Natural killer cell (primary cell): ENCODE results near the gene ARFGEF2. TPM values are rescaled to one million over a fixed set of nuclear protein-coding genes. Genes with fewer than 3 reads are reported as not detected.

ENCODE experiments used
- ATAC-seq, 3 donors: fragments of 150-1000 bp in 2 of 3; fragments of 200-7000 bp in 1 of 3; cut with Tn5 transposase; 1 replicate in 1 of 3; 2 replicates in 2 of 3; pipeline ENCODE4 v1.10.0; 2021; ENCODE audit warnings: mild to moderate bottlenecking in 2 of 3, moderate library complexity in 2 of 3
- DNase-seq, 2 donors: peaks; one replicate each; pipeline versions ENCODE4 v3.0.0 to v3.0.0-alpha.2; 2013 to 2021; ENCODE audit warnings: mixed read lengths in 1 of 2
- H3K27ac ChIP-seq: one replicate; pipeline ENCODE4 v1.5.1; 2013; ENCODE audit warnings: mild to moderate bottlenecking, low read length
- H3K27me3 ChIP-seq: one replicate; pipeline ENCODE4 v1.6.1; 2013; ENCODE audit warnings: low read length; ENCODE audit not compliant: control insufficient read depth, insufficient read depth
- H3K36me3 ChIP-seq: one replicate; pipeline ENCODE4 v1.6.1; 2013; ENCODE audit warnings: low read length; ENCODE audit not compliant: control insufficient read depth, insufficient read depth
- H3K4me1 ChIP-seq: one replicate; pipeline ENCODE4 v1.6.1; 2013; ENCODE audit warnings: low read length; ENCODE audit not compliant: control insufficient read depth, insufficient read depth
- H3K4me3 ChIP-seq: one replicate; pipeline ENCODE4 v1.5.1; 2013; ENCODE audit warnings: low read length
- H3K9me3 ChIP-seq: one replicate; pipeline ENCODE4 v1.6.1; 2013; ENCODE audit warnings: low read length; ENCODE audit not compliant: control insufficient read depth, insufficient read depth
- H3K27ac Mint-ChIP-seq, 2 donors: one replicate each; pipeline ENCODE4 v1.8.0; 2022; ENCODE audit warnings: mild to moderate bottlenecking in 2 of 2, mixed read lengths in 2 of 2, moderate library complexity in 1 of 2
- H3K27me3 Mint-ChIP-seq, 2 donors: one replicate each; pipeline ENCODE4 v1.8.0; 2022; ENCODE audit warnings: low read depth in 2 of 2, mixed read lengths in 2 of 2
- H3K36me3 Mint-ChIP-seq: one replicate; pipeline ENCODE4 v1.8.0; 2022; ENCODE audit warnings: mixed read lengths
- H3K4me1 Mint-ChIP-seq, 2 donors: one replicate each; pipeline ENCODE4 v1.8.0; 2022; ENCODE audit warnings: mixed read lengths in 2 of 2
- H3K4me3 Mint-ChIP-seq: one replicate; pipeline ENCODE4 v1.8.0; 2022; ENCODE audit warnings: mild to moderate bottlenecking, moderate library complexity, mixed read lengths
- H3K9me3 Mint-ChIP-seq, 2 donors: one replicate each; pipeline ENCODE4 v1.8.0; 2022; ENCODE audit warnings: mixed read lengths in 2 of 2
- CTCF ChIP-seq: fragments of 200-600 bp; IDR thresholded peaks from one replicate; pipeline ENCODE4 v1.8.0; 2022; ENCODE audit warnings: antibody characterized with exemption
- WGBS: methylation state at CpG from one replicate; pipeline ENCODE4 v1.1.7; 2013; ENCODE audit warnings: missing lambda C conversion rate; ENCODE audit not compliant: insufficient coverage; 5-methylcytosine and 5-hydroxymethylcytosine counted together
- intact Hi-C: fragments of 100-400 bp; cut with micrococcal nuclease; formaldehyde crosslinking; loops from one replicate; pipeline ENCODE4 v1.14.2; 2022
- total RNA-seq, 4 donors: library from RNA; stranded (reverse); fragments of 120-200 nt in 1 of 4; gene quantifications; one replicate each; pipeline versions ENCODE4 v1.2.3 to v1.2.4, GENCODE V29; 2013 to 2022

ARFGEF2 gene
- total RNA-seq, 3 donors from 2014 or later (not counting 1 experiment from before 2014, with no cell fraction given), result 22.7 to 26.9 (median 26.9) TPM

- H3K27ac Mint-ChIP-seq, result no peak overlapping the region
- H3K9me3 ChIP-seq, result no peaks in the 10 kb centered on the region
- H3K36me3 ChIP-seq, result peaks cover 50% of the 10 kb centered on the region
- intact Hi-C loops, result no loop called here
- H3K9me3 Mint-ChIP-seq, result no peaks in the 10 kb centered on the region
- no peaks in the 10 kb centered on the region for H3K27me3 ChIP-seq
- no peak for ATAC-seq
- H3K4me3 Mint-ChIP-seq, result no peak overlapping the region
- TF ChIP-seq CTCF, result no peak
- no peak overlapping the region for H3K4me3 ChIP-seq
- DNase-seq, result no peak
- H3K27ac ChIP-seq, result no peak overlapping the region
- H3K27me3 Mint-ChIP-seq, result no peaks in the 10 kb centered on the region
- no peaks in the 10 kb centered on the region for H3K4me1 Mint-ChIP-seq
- WGBS, result 98% methylated on average over 3 of the region's 3 CpGs
- H3K36me3 Mint-ChIP-seq, result peaks cover 6% of the 10 kb centered on the region
- no peaks in the 10 kb centered on the region for H3K4me1 ChIP-seq
Observed at GRCh38 chr20:48965189-48965910, 43.8 kb downstream of the ARFGEF2 start.

- Mint-ChIP-seq H3K4me1 (no peaks in the 10 kb centered on the region), H3K9me3 (no peaks in the 10 kb centered on the region), H3K4me3 (no peak overlapping the region), H3K36me3 (peaks cover 6% of the 10 kb centered on the region), H3K27ac (no peak overlapping the region), H3K27me3 (no peaks in the 10 kb centered on the region)
- Histone ChIP-seq H3K27me3 (no peaks in the 10 kb centered on the region), H3K9me3 (no peaks in the 10 kb centered on the region), H3K36me3 (peaks cover 67% of the 10 kb centered on the region), H3K27ac (no peak overlapping the region), H3K4me1 (no peaks in the 10 kb centered on the region), H3K4me3 (no peak overlapping the region)
- intact Hi-C loops, result no loop called here
- TF ChIP-seq CTCF, result no peak
- DNase-seq (no peak), ATAC-seq (no peak)
- WGBS, result 95% methylated on average over 9 of the region's 10 CpGs
Observed at GRCh38 chr20:48970681-48971365, 49.3 kb downstream of the ARFGEF2 start.

- H3K4me3 ChIP-seq, result no peak overlapping the region
- Mint-ChIP-seq H3K4me3 (no peak overlapping the region), H3K27ac (no peak overlapping the region), H3K27me3 (no peaks in the 10 kb centered on the region), H3K9me3 (no peaks in the 10 kb centered on the region), H3K36me3 (peaks cover 6% of the 10 kb centered on the region), H3K4me1 (no peaks in the 10 kb centered on the region)
- no peak for ATAC-seq
- DNase-seq, result no peak
- H3K27me3 ChIP-seq, result no peaks in the 10 kb centered on the region
- no peaks in the 10 kb centered on the region for H3K9me3 ChIP-seq
- 93% methylated on average over 4 of the region's 4 CpGs for WGBS
- peaks cover 64% of the 10 kb centered on the region for H3K36me3 ChIP-seq
- intact Hi-C loops, result no loop called here
- no peak for TF ChIP-seq CTCF
- H3K4me1 ChIP-seq, result no peaks in the 10 kb centered on the region
- no peak overlapping the region for H3K27ac ChIP-seq
Observed at GRCh38 chr20:48971956-48972355, 50.4 kb downstream of the ARFGEF2 start.
